Activated effector memory CD4-positive, alpha-beta T cell treated with anti-CD3 and anti-CD28 coated beads, Interleukin-2, amount 50 U/mL, for 16 hours (primary cell): ENCODE measurements around the gene HTRA2.

Source experiments
- DNase-seq: peaks from one replicate; pipeline ENCODE4 v3.0.0-alpha.2; 2020

HTRA2 gene

GRCh38 chr2:74566076-74566753 is 36.5 kb downstream of the HTRA2 start:
- no peak for DNase-seq

GRCh38 chr2:74566754-74567085 is 37.0 kb downstream of the HTRA2 start:
- DNase-seq, result no peak

- no peak for DNase-seq
These were observed 38.1 kb downstream of the HTRA2 start for GRCh38 chr2:74567881-74568280.

- no peak for DNase-seq
These were observed 40.0 kb downstream of the HTRA2 start for GRCh38 chr2:74569686-74570085.

GRCh38 chr2:74571058-74571457 is 41.3 kb downstream of the HTRA2 start:
- DNase-seq, result no peak

GRCh38 chr2:74572178-74572925 is 42.6 kb downstream of the HTRA2 start:
- DNase-seq, result no peak

- no peak for DNase-seq
These were observed 44.2 kb downstream of the HTRA2 start for GRCh38 chr2:74573747-74574562.

- DNase-seq, result no peak
These were observed 45.6 kb downstream of the HTRA2 start for GRCh38 chr2:74575320-74575719.

GRCh38 chr2:74576211-74576862 is 46.6 kb downstream of the HTRA2 start:
- DNase-seq, result no peak

- DNase-seq, result no peak
These were observed 47.1 kb downstream of the HTRA2 start for GRCh38 chr2:74576863-74577229.

GRCh38 chr2:74577448-74577847 is 47.7 kb downstream of the HTRA2 start:
- DNase-seq, result no peak

- no peak for DNase-seq
These were observed 48.7 kb downstream of the HTRA2 start for GRCh38 chr2:74578408-74578807.

GRCh38 chr2:74581463-74581862 is 51.7 kb downstream of the HTRA2 start:
- no peak for DNase-seq

- no peak for DNase-seq
These were observed 52.5 kb downstream of the HTRA2 start for GRCh38 chr2:74582184-74582583.
